Small intestine (tissue), 7 donors: Measurements from ENCODE around the gene NQO2. TPM values are rescaled to one million over a fixed set of nuclear protein-coding genes. Genes with fewer than 3 reads are reported as not detected.
"Not testable (repeated sequence)": the region's sequence is repeated elsewhere in the genome, so short reads cannot be mapped to it uniquely, and the experiment has no call there.

ENCODE experiments used
- DNase-seq, 2 donors: peaks; one replicate each; pipeline versions ENCODE4 v3.0.0 to v3.0.0-alpha.2; 2013
- FAIRE-seq: peaks from 2 replicates; lab custom pipeline; 2012; peaks lifted over from hg19 to GRCh38; lab: Jason Lieb, UNC
- H3K27ac ChIP-seq, 3 donors: one replicate each; pipeline ENCODE4 v1.5.1; 2013; ENCODE audit warnings: low read length in 2 of 3, mild to moderate bottlenecking in 2 of 3, control low read depth in 1 of 3, inconsistent platforms in 1 of 3, low read depth in 1 of 3, moderate library complexity in 1 of 3
- H3K27me3 ChIP-seq, 3 donors: one replicate each; pipeline ENCODE4 v1.6.1; 2013; ENCODE audit warnings: low read length in 3 of 3, inconsistent platforms in 1 of 3; ENCODE audit not compliant: control insufficient read depth in 3 of 3, insufficient read depth in 3 of 3
- H3K36me3 ChIP-seq, 3 donors: one replicate each; pipeline ENCODE4 v1.6.1; 2013; ENCODE audit warnings: low read length in 3 of 3, inconsistent platforms in 1 of 3, low read depth in 1 of 3, mild to moderate bottlenecking in 1 of 3, moderate library complexity in 1 of 3; ENCODE audit not compliant: control insufficient read depth in 3 of 3, insufficient read depth in 2 of 3
- H3K4me1 ChIP-seq, 3 donors: one replicate each; pipeline ENCODE4 v1.6.1; 2013; ENCODE audit warnings: low read length in 2 of 3, inconsistent platforms in 1 of 3, low read depth in 1 of 3, mild to moderate bottlenecking in 1 of 3, moderate library complexity in 1 of 3; ENCODE audit not compliant: control insufficient read depth in 3 of 3, insufficient read depth in 2 of 3
- H3K4me3 ChIP-seq, 3 donors: one replicate each; pipeline ENCODE4 v1.5.1; 2013; ENCODE audit warnings: low read length in 3 of 3, control low read depth in 1 of 3, inconsistent platforms in 1 of 3, low read depth in 1 of 3, mild to moderate bottlenecking in 1 of 3, moderate library complexity in 1 of 3
- H3K9me3 ChIP-seq, 2 donors: one replicate each; pipeline ENCODE4 v1.6.1; 2013; ENCODE audit warnings: low read depth in 1 of 2, low read length in 1 of 2; ENCODE audit not compliant: control insufficient read depth in 2 of 2, insufficient read depth in 1 of 2
- WGBS, 3 donors: extraction: QIAGEN DNeasy Blood & Tissue Kit; methylation state at CpG; one replicate each; pipeline ENCODE4 v1.1.7; 2013; 5-methylcytosine and 5-hydroxymethylcytosine counted together
- polyA plus RNA-seq, 4 donors: library from polyadenylated mRNA; stranded (reverse) in 3 of 4; unstranded in 1 of 4; fragments of 200-250 nt in 3 of 4; fragments of 120-200 nt in 1 of 4; gene quantifications; one replicate each; pipeline versions ENCODE4 v1.2.1 to v1.2.3, GENCODE V29; 2013
- donor health status: healthy with polysubstance abuse.
- donor health status: control.
- donor health status: control.
- donor health status: Bipolar disorder and iron deficiency.
- donor health status: healthy.

Gene NQO2
- polyA plus RNA-seq, 4 donors, result 23.2 to 84.5 (median 58.9) TPM

- H3K4me1 ChIP-seq, result peaks cover 0 to 3% (median 0%) of the 10 kb centered on the region in 3 donors
- FAIRE-seq (no peak), DNase-seq (no peak)
- H3K36me3 ChIP-seq, result peaks cover 0 to 3% (median 0%) of the 10 kb centered on the region in 3 donors
- no peaks in the 10 kb centered on the region for H3K9me3 ChIP-seq
- H3K27ac ChIP-seq, result no peak overlapping the region
- 84 to 86% (median 86%) methylated on average over 5 of the region's 5 CpGs for WGBS, 3 donors
- H3K4me3 ChIP-seq, result no peak overlapping the region
- H3K27me3 ChIP-seq, result no peaks in the 10 kb centered on the region
These were observed 61.8 kb downstream of the NQO2 start for GRCh38 chr6:3061501-3061941.

GRCh38 chr6:3063340-3063732 lies 63.6 kb downstream of the NQO2 start:
- not testable (repeated sequence) for H3K9me3 ChIP-seq, FAIRE-seq, H3K27me3 ChIP-seq, H3K4me1 ChIP-seq, H3K36me3 ChIP-seq
- peak; percentile 38 to 44 for DNase-seq
- 2 to 7% (median 3%) methylated on average over 6 to 15 of the region's 19 CpGs for WGBS, 3 donors
- Histone ChIP-seq H3K27ac (peak overlapping the region; percentile 78 to 99 (median 99)), H3K4me3 (peak overlapping the region in 2 of 3 donors; percentile 80 to 87)

- no peaks in the 10 kb centered on the region for H3K9me3 ChIP-seq
- H3K27me3 ChIP-seq, result no peaks in the 10 kb centered on the region
- WGBS, 3 donors, result 0 to 1% (median 0%) methylated on average over 62 to 85 of the region's 85 CpGs
- peak overlapping the region; percentile 84 to 99 (median 99) for H3K27ac ChIP-seq
- FAIRE-seq, result no peak
- peaks cover 0 to 3% (median 0%) of the 10 kb centered on the region in 3 donors for H3K36me3 ChIP-seq
- peaks cover 0 to 3% (median 0%) of the 10 kb centered on the region in 3 donors for H3K4me1 ChIP-seq
- DNase-seq, result peak; percentile 97 to 98
- H3K4me3 ChIP-seq, result peak overlapping the region; percentile 74 to 87 (median 80)
These were observed 64.3 kb downstream of the NQO2 start for GRCh38 chr6:3063733-3064700.

GRCh38 chr6:3068329-3069214 lies 68.9 kb downstream of the NQO2 start, which contains the start of gene RIPK1:
RIPK1 (plus strand) TSS chr6:3068494; CDS start chr6:3076824, 8,330 bp downstream.
- FAIRE-seq (no peak), DNase-seq (peak; percentile 93 to 96)
- Histone ChIP-seq H3K36me3 (peaks cover 2 to 13% (median 3%) of the 10 kb centered on the region in 3 donors), H3K9me3 (no peaks in the 10 kb centered on the region), H3K4me1 (peaks cover 2 to 10% (median 7%) of the 10 kb centered on the region in 3 donors), H3K27ac (peak within 1 kb of the TSS; percentile 89 to 100 (median 100)), H3K4me3 (peak within 1 kb of the TSS; percentile 85 to 93 (median 90)), H3K27me3 (no peaks in the 10 kb centered on the region)
- 0 to 1% (median 1%) methylated on average over 53 to 112 of the region's 112 CpGs for WGBS, 3 donors

Other genes with a start within 250 kb of the NQO2 start
- under 1 TPM; under 0.01 to 0.37 (median 0.32) TPM for gene MYLK4, start 249.0 kb upstream of the NQO2 start, polyA plus RNA-seq
- 10 to 100 TPM; 35.1 to 52.2 (median 43.6) TPM for gene WRNIP1, start 234.5 kb upstream of the NQO2 start, polyA plus RNA-seq
- 100 to 1,000 TPM; 116 to 226 (median 161) TPM for gene SERPINB1, start 158.0 kb upstream of the NQO2 start, polyA plus RNA-seq
- gene SERPINB9, start 96.6 kb upstream of the NQO2 start, polyA plus RNA-seq, result 10 to 100 TPM in 1 of 4 donors, 1 to 10 TPM in 2, under 1 TPM in 1; 0.22 to 13.8 (median 2.4) TPM
- 100 to 1,000 TPM; 280 to 539 (median 418) TPM for gene SERPINB6, start 28.3 kb upstream of the NQO2 start, polyA plus RNA-seq
- 10 to 100 TPM; 14.4 to 31.1 (median 29.5) TPM for gene RIPK1, start 68.6 kb downstream of the NQO2 start, polyA plus RNA-seq
- 100 to 1,000 TPM in 1 of 4 donors, 10 to 100 TPM in 3; 20.4 to 171 (median 94.2) TPM for gene BPHL, start 118.8 kb downstream of the NQO2 start, polyA plus RNA-seq
- gene TUBB2A, start 157.7 kb downstream of the NQO2 start, polyA plus RNA-seq, result 10 to 100 TPM; 39.7 to 97.1 (median 67.0) TPM
- gene TUBB2B, start 227.8 kb downstream of the NQO2 start, polyA plus RNA-seq, result 10 to 100 TPM in 1 of 4 donors, 1 to 10 TPM in 3; 3.4 to 23.1 (median 6.4) TPM